HG02678 (cell line): ENCODE data around the gene GM2A.
"Not testable (repeated sequence)": the region's sequence is repeated elsewhere in the genome, so short reads cannot be mapped to it uniquely, and the experiment has no call there.

Experiments
- ATAC-seq: cut with Tn5 transposase; IDR thresholded peaks from one replicate; pipeline ENCODE4 v1.9.1; 2021; ENCODE audit warnings: mild to moderate bottlenecking, moderate library complexity; ENCODE audit not compliant: unreplicated experiment

GM2A gene

GRCh38 chr5:151227918-151228447, 25.0 kb upstream of the GM2A start:
- no peak for ATAC-seq

- ATAC-seq, result no peak
Measured at GRCh38 chr5:151228986-151229385, 24.0 kb upstream of the GM2A start.

- ATAC-seq, result no peak
Measured at GRCh38 chr5:151230048-151230680, 22.8 kb upstream of the GM2A start.

- no peak for ATAC-seq
Measured at GRCh38 chr5:151231359-151231758, 21.6 kb upstream of the GM2A start.

- ATAC-seq, result peak; percentile 70
Measured at GRCh38 chr5:151233616-151234085, 19.3 kb upstream of the GM2A start.

GRCh38 chr5:151234476-151235238, 18.3 kb upstream of the GM2A start:
- ATAC-seq, result peak; percentile 76

GRCh38 chr5:151235239-151235571, 17.8 kb upstream of the GM2A start:
- ATAC-seq, result not testable (repeated sequence)

- ATAC-seq, result no peak
Measured at GRCh38 chr5:151236888-151237287, 16.1 kb upstream of the GM2A start.

GRCh38 chr5:151237685-151238084, 15.3 kb upstream of the GM2A start:
- ATAC-seq, result no peak

GRCh38 chr5:151238303-151238741, 14.7 kb upstream of the GM2A start:
- peak; percentile 31 for ATAC-seq

- ATAC-seq, result no peak
Measured at GRCh38 chr5:151239237-151239861, 13.6 kb upstream of the GM2A start.

- not testable (repeated sequence) for ATAC-seq
Measured at GRCh38 chr5:151240268-151240835, 12.6 kb upstream of the GM2A start.

- ATAC-seq, result peak; percentile 46
Measured at GRCh38 chr5:151240924-151241635, 11.9 kb upstream of the GM2A start.

- no peak for ATAC-seq
Measured at GRCh38 chr5:151243127-151243526, 9.9 kb upstream of the GM2A start.

GRCh38 chr5:151243564-151243963, 9.4 kb upstream of the GM2A start:
- no peak for ATAC-seq

- no peak for ATAC-seq
Measured at GRCh38 chr5:151244206-151244605, 8.8 kb upstream of the GM2A start.

GRCh38 chr5:151245680-151246219, 7.2 kb upstream of the GM2A start:
- ATAC-seq, result no peak

GRCh38 chr5:151248651-151249050, 4.3 kb upstream of the GM2A start:
- no peak for ATAC-seq

GRCh38 chr5:151249281-151249680, 3.7 kb upstream of the GM2A start:
- no peak for ATAC-seq

GRCh38 chr5:151250346-151251000, 2.5 kb upstream of the GM2A start:
- no peak for ATAC-seq
